Stimulated activated CD4-positive, alpha-beta T cell treated with anti-CD3 and anti-CD28 coated beads, Interleukin-12 subunit alpha, Interleukin-12 subunit beta, amount 100 ng/mL, for 24 hours (primary cell): Measurements from ENCODE around the gene SV2B.
A peak's percentile ranks its signal among the peaks of the same experiment; 100 is the strongest.

ENCODE experiments used
- DNase-seq, 2 experiments: peaks; one replicate each; pipeline ENCODE4 v3.0.0-alpha.2; 2020; ENCODE audit warnings: low read depth in 2 of 2

Gene SV2B

GRCh38 chr15:91265416-91265940 lies 165.4 kb downstream of the SV2B start:
- DNase-seq, result no peak

GRCh38 chr15:91268510-91268909 lies 168.5 kb downstream of the SV2B start:
- DNase-seq, result peak in 1 of 2 experiments; percentile 7

GRCh38 chr15:91270747-91271146 lies 170.7 kb downstream of the SV2B start:
- DNase-seq, result no peak

- peak; percentile 33 to 52 for DNase-seq
Measured at GRCh38 chr15:91271565-91272153, 171.6 kb downstream of the SV2B start.

GRCh38 chr15:91275844-91276243 lies 175.8 kb downstream of the SV2B start:
- no peak for DNase-seq

GRCh38 chr15:91278951-91279350 lies 178.9 kb downstream of the SV2B start:
- DNase-seq, result no peak

- no peak for DNase-seq
Measured at GRCh38 chr15:91279486-91279885, 179.4 kb downstream of the SV2B start.

- no peak for DNase-seq
Measured at GRCh38 chr15:91281947-91282346, 181.9 kb downstream of the SV2B start.

- no peak for DNase-seq
Measured at GRCh38 chr15:91282486-91282885, 182.4 kb downstream of the SV2B start.

- DNase-seq, result no peak
Measured at GRCh38 chr15:91283155-91283554, 183.1 kb downstream of the SV2B start.

- DNase-seq, result no peak
Measured at GRCh38 chr15:91284758-91285466, 184.9 kb downstream of the SV2B start.

GRCh38 chr15:91289324-91289723 lies 189.3 kb downstream of the SV2B start:
- no peak for DNase-seq

GRCh38 chr15:91290553-91290952 lies 190.5 kb downstream of the SV2B start:
- DNase-seq, result no peak

- no peak for DNase-seq
Measured at GRCh38 chr15:91291673-91292072, 191.6 kb downstream of the SV2B start.

- no peak for DNase-seq
Measured at GRCh38 chr15:91294344-91294743, 194.3 kb downstream of the SV2B start.

GRCh38 chr15:91294795-91295194 lies 194.7 kb downstream of the SV2B start:
- DNase-seq, result no peak

GRCh38 chr15:91298101-91298500 lies 198.0 kb downstream of the SV2B start:
- no peak for DNase-seq

- DNase-seq, result peak in 1 of 2 experiments; percentile 8
Measured at GRCh38 chr15:91302588-91303439, 202.8 kb downstream of the SV2B start.

GRCh38 chr15:91304210-91304609 lies 204.2 kb downstream of the SV2B start:
- no peak for DNase-seq

GRCh38 chr15:91304786-91305185 lies 204.7 kb downstream of the SV2B start:
- no peak for DNase-seq

- DNase-seq, result no peak
Measured at GRCh38 chr15:91306144-91306543, 206.1 kb downstream of the SV2B start.

- DNase-seq, result no peak
Measured at GRCh38 chr15:91307601-91308000, 207.5 kb downstream of the SV2B start.
